Cardiac muscle cell (in vitro differentiated cells and primary cell): Measurements from ENCODE around the gene ITGA1. TPM values are rescaled to one million over a fixed set of nuclear protein-coding genes. Genes with fewer than 3 reads are reported as not detected.
"Not testable (repeated sequence)": the region's sequence is repeated elsewhere in the genome, so short reads cannot be mapped to it uniquely, and the experiment has no call there.

Experiments used
- DNase-seq, 2 donors: peaks; one replicate each; pipeline versions ENCODE4 v3.0.0 to v3.0.0-alpha.2; 2010 to 2017; ENCODE audit warnings: low read depth in 1 of 2, low spot score in 1 of 2
- H3K27ac ChIP-seq: fragments of 200-600 bp; sonication (generic); 2 replicates; pipeline ENCODE4 v1.5.1; 2016
- H3K27me3 ChIP-seq: fragments of 200-600 bp; sonication (generic); 2 replicates; pipeline ENCODE4 v1.6.0; 2016; ENCODE audit warnings: control low read depth
- H3K36me3 ChIP-seq: fragments of 200-600 bp; sonication (generic); 2 replicates; pipeline ENCODE4 v1.5.1; 2016; ENCODE audit warnings: control low read depth
- H3K4me1 ChIP-seq: fragments of 200-600 bp; sonication (generic); 2 replicates; pipeline ENCODE4 v1.8.1; 2017; ENCODE audit warnings: low read depth, mild to moderate bottlenecking, mixed run types
- H3K4me3 ChIP-seq: fragments of 200-600 bp; sonication (generic); 2 replicates; pipeline ENCODE4 v1.5.1; 2016; ENCODE audit warnings: mild to moderate bottlenecking
- H3K9me3 ChIP-seq: fragments of 200-600 bp; sonication (generic); 2 replicates; pipeline ENCODE4 v1.5.1; 2017; ENCODE audit warnings: low read depth, mild to moderate bottlenecking, control low read depth
- CTCF ChIP-seq: IDR thresholded peaks from 2 replicates; pipeline ENCODE4 v1.5.1; 2012; ENCODE audit warnings: low read depth, mild to moderate bottlenecking, low read length
- polyA plus RNA-seq: library from polyadenylated mRNA; unstranded; fragments of >200 nt; fragmentation: Nextera tagmentation; extraction: Ambion mirVana; gene quantifications from 2 replicates; pipeline ENCODE4 v1.2.1, GENCODE V29; 2016
- total RNA-seq: library from RNA; depleted of rRNA; stranded (reverse); fragments of >200 nt; gene quantifications from 2 replicates; pipeline ENCODE4 v1.2.3, GENCODE V29; 2016

ITGA1 gene
- total and polyA plus RNA-seq, 2 experiments from 2014 or later: 2.9 to 7.3 TPM

GRCh38 chr5:52810426-52810825 lies 22.7 kb downstream of the ITGA1 start:
- no peak for DNase-seq
- no peaks in the 10 kb centered on the region for H3K27me3 ChIP-seq
- no peaks in the 10 kb centered on the region for H3K36me3 ChIP-seq
- H3K27ac ChIP-seq: no peak overlapping the region
- no peak overlapping the region for H3K4me3 ChIP-seq
- no peaks in the 10 kb centered on the region for H3K4me1 ChIP-seq
- no peaks in the 10 kb centered on the region for H3K9me3 ChIP-seq
- no peak for TF ChIP-seq CTCF

GRCh38 chr5:52811067-52811749 lies 23.5 kb downstream of the ITGA1 start:
- peak in 1 of 2 donors; percentile 63 for DNase-seq
- no peak overlapping the region for H3K4me3 ChIP-seq
- no peak for TF ChIP-seq CTCF
- H3K36me3 ChIP-seq: no peaks in the 10 kb centered on the region
- no peaks in the 10 kb centered on the region for H3K27me3 ChIP-seq
- H3K27ac ChIP-seq: no peak overlapping the region
- H3K9me3 ChIP-seq: no peaks in the 10 kb centered on the region
- no peaks in the 10 kb centered on the region for H3K4me1 ChIP-seq

DNA sequence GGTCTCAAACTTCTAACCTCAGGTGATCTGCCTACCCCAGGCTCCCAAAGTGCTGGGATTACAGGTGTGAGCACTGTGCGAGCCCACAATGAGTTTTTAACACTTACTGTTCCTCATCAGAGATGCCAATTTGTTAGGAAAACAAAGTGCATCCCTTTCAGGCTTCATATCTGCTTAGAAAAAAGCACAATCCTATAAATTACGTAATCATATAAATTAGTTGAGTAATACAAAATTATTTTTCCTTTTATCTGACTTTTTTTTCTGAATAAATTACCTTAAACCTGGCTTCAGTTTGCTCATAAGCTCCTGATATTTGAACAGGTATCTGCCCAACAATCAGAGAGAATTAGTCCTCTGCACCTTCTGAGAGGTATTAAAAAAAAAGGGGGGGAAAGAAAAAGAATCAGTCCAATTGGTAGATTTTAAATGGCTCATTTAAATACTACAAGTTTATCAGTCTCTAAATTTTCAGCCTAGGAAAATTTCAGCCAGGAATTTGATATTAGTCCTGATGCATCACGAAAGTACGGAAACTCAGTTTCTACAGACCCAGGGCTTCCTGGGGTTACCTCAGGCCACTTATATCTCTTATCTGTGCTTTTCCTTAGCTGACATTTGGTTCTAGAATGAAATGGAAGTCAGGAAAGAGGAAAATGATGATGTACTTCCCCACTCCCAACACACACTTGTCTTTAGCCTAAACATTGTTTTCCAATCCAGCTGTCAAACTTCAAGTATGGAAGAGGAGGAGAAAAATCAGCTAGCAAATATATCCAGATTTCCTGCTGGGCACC lies 26.8 kb downstream of the ITGA1 start:
- no peak for TF ChIP-seq CTCF

DNA sequence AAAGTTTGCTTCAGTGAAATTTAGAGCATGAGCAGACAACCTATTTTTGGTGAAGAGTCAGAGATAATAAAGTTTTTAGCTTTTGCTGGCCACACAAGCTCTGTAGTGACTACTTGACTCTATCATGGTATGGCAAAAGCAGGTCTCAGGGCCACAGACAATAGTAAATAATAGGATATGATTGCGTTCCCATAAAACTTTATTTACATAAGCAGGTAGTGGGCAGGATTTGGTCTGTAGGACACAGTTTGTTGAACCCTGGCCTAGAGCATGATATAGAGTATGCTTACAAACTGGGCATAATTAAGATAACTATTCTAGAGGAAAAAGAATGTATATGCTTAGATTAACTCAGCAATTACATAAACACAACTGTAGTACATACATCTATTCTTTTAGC lies 30.1 kb downstream of the ITGA1 start:
- no peak for TF ChIP-seq CTCF
- H3K27me3 ChIP-seq: no peaks in the 10 kb centered on the region
- no peaks in the 10 kb centered on the region for H3K36me3 ChIP-seq
- DNase-seq: no peak
- H3K27ac ChIP-seq: no peak overlapping the region
- no peak overlapping the region for H3K4me3 ChIP-seq
- no peaks in the 10 kb centered on the region for H3K9me3 ChIP-seq
- no peaks in the 10 kb centered on the region for H3K4me1 ChIP-seq

More for the DNA sequence above, 26.8 kb downstream of the ITGA1 start:
- Histone ChIP-seq H3K27me3 (no peaks in the 10 kb centered on the region), H3K4me1 (no peaks in the 10 kb centered on the region), H3K4me3 (no peak overlapping the region), H3K27ac (no peak overlapping the region), H3K36me3 (no peaks in the 10 kb centered on the region), H3K9me3 (no peaks in the 10 kb centered on the region)
- DNase-seq: no peak

GRCh38 chr5:52818360-52818759 lies 30.6 kb downstream of the ITGA1 start:
- Histone ChIP-seq H3K4me1 (no peaks in the 10 kb centered on the region), H3K27me3 (no peaks in the 10 kb centered on the region), H3K4me3 (no peak overlapping the region), H3K36me3 (no peaks in the 10 kb centered on the region), H3K27ac (no peak overlapping the region), H3K9me3 (no peaks in the 10 kb centered on the region)
- TF ChIP-seq CTCF: no peak
- no peak for DNase-seq

DNA sequence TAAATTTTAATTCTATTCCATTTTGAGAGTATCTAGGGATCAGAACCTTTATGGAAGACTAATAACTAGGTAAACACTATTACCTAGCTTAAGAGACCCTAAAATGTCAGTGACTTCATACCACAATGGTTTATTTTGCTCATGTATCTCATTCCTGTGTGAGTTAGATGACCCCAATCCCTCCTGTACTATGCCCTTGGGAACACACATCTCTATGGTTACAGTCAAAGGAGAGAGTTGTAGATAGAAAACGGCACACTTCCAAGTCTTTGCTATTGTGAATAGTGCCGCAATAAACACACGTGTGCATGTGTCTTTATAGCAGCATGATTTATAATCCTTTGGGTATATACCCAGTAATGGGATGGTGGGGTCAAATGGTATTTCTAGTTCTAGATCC lies 31.1 kb downstream of the ITGA1 start:
- not testable (repeated sequence) for H3K4me3 ChIP-seq, H3K27ac ChIP-seq, H3K27me3 ChIP-seq, H3K4me1 ChIP-seq, DNase-seq, H3K36me3 ChIP-seq, H3K9me3 ChIP-seq
